Tibial nerve (tissue), 3 donors: ENCODE data around the gene SUSD4.

Experiments used
- CTCF ChIP-seq, 5 experiments: fragments of 200-600 bp in 3 of 5; fragments of 450-650 bp in 2 of 5; sonication (generic) in 3 of 5; IDR thresholded peaks; one replicate each; pipeline ENCODE4 v1.5.1; 2016 to 2019; ENCODE audit warnings: antibody characterized with exemption in 5 of 5, mild to moderate bottlenecking in 3 of 5, moderate library complexity in 2 of 5
- POLR2A ChIP-seq, 2 donors: fragments of 450-650 bp; IDR thresholded peaks; one replicate each; pipeline ENCODE4 v1.6.1; 2017; ENCODE audit warnings: antibody characterized with exemption in 2 of 2, mild to moderate bottlenecking in 2 of 2, moderate library complexity in 2 of 2

GRCh38 chr1:223227031-223227430 lies 136.9 kb downstream of the SUSD4 start:
- TF ChIP-seq CTCF (IDR thresholded peaks at IDR 0.05), result no peak
- no peak for TF ChIP-seq POLR2A (IDR thresholded peaks at IDR 0.05)
